NB4 (cell line): ENCODE results near the gene BBOF1.

Experiments used
- CTCF ChIP-seq: IDR thresholded peaks from one replicate; pipeline ENCODE4 v1.5.1; 2012; ENCODE audit warnings: low read depth, low read length
- MAX ChIP-seq: IDR thresholded peaks from 2 replicates; pipeline ENCODE4 v1.6.1; 2011; ENCODE audit warnings: low read depth, low read length
- MYC ChIP-seq: IDR thresholded peaks from 2 replicates; pipeline ENCODE4 v1.6.1; 2011; ENCODE audit warnings: low read depth, low read length
- POLR2A ChIP-seq: IDR thresholded peaks from 2 replicates; pipeline ENCODE4 v1.6.1; 2011; ENCODE audit warnings: mild to moderate bottlenecking; ENCODE audit not compliant: insufficient read length; ENCODE audit errors: extremely low read depth

GRCh38 chr14:74065746-74066575, 46.8 kb downstream of the BBOF1 start:
- TF ChIP-seq POLR2A (no peak), CTCF (no peak), MAX (no peak), MYC (no peak)
